ENCODE results near the gene ZNF581. TPM values are rescaled to one million over a fixed set of nuclear protein-coding genes. Genes with fewer than 3 reads are reported as not detected.

Gene ZNF581
- total RNA-seq, 2 experiments from 2014 or later: 32.6 to 33.6 TPM

- CTCF ChIA-PET: interaction anchor here (0.6 to 2.1 kb wide), 3 partner anchors 10 to 17 kb away, joined by 4 to 6 read pairs (median 6); no protein-coding TSS in a partner anchor
- POLR2A ChIA-PET: no interaction called here
Observed at GRCh38 chr19:55621205-55621672, 22.2 kb upstream of the ZNF581 start.

GRCh38 chr19:55621673-55622231 lies 21.7 kb upstream of the ZNF581 start:
- CTCF ChIA-PET: interaction anchor here (0.6 to 1.4 kb wide), 3 partner anchors 10 to 17 kb away, joined by 3 to 6 read pairs (median 4); no protein-coding TSS in a partner anchor
- POLR2A ChIA-PET: no interaction called here

- CTCF ChIA-PET: interaction anchor here (0.5 to 1.4 kb wide), 4 partner anchors 9 to 41 kb away, joined by 3 to 6 read pairs (median 4); no protein-coding TSS in a partner anchor
- POLR2A ChIA-PET: no interaction called here
Observed at GRCh38 chr19:55622242-55622969, 21.0 kb upstream of the ZNF581 start.

GRCh38 chr19:55623130-55623529 lies 20.3 kb upstream of the ZNF581 start:
- CTCF ChIA-PET: interaction anchor here (0.5 to 1.4 kb wide), 3 partner anchors 8 to 42 kb away, joined by 3 to 6 read pairs (median 5); no protein-coding TSS in a partner anchor
- POLR2A ChIA-PET: no interaction called here

GRCh38 chr19:55623561-55623960 lies 19.9 kb upstream of the ZNF581 start:
- ChIA-PET CTCF (interaction anchor here (0.6 to 2.2 kb wide), 4 partner anchors 8 to 42 kb away, joined by 3 to 10 read pairs (median 4); partner anchors contain the start of genes FIZ1 and ZNF524), POLR2A (no interaction called here)

GRCh38 chr19:55624109-55625003 lies 19.1 kb upstream of the ZNF581 start, which contains the start of gene ZNF784:
ZNF784 (minus strand) TSS chr19:55624566; CDS start chr19:55624561, 5 bp downstream.
- CTCF ChIA-PET: interaction anchor here (0.6 to 3.2 kb wide), 9 partner anchors 8 to 120 kb away, joined by 3 to 19 read pairs (median 6); partner anchors contain the start of genes FIZ1, ZNF524 and ZNF865
- POLR2A ChIA-PET: interaction anchor here (0.5 to 1.2 kb wide), 6 partner anchors 18 to 240 kb away, joined by 3 to 6 read pairs (median 5); partner anchors contain the start of genes FIZ1, ZNF524 and ZNF865

- ChIA-PET POLR2A (interaction anchor here (0.7 to 1.2 kb wide), 5 partner anchors 18 to 240 kb away, joined by 3 to 6 read pairs (median 4); partner anchors contain the start of genes FIZ1, ZNF524 and ZNF865), CTCF (interaction anchor here (0.6 to 3.2 kb wide), 10 partner anchors 8 to 148 kb away, joined by 3 to 19 read pairs (median 6); partner anchors contain the start of genes FIZ1, ZNF524, ZNF628 and ZNF865)
Observed at GRCh38 chr19:55625004-55625326, 18.5 kb upstream of the ZNF581 start.

- CTCF ChIA-PET: interaction anchor here (0.9 to 3.2 kb wide), 9 partner anchors 11 to 158 kb away, joined by 3 to 19 read pairs (median 6); partner anchors contain the start of genes ZNF628 and ZNF865
- POLR2A ChIA-PET: interaction anchor here (0.9 kb wide), 1 partner anchor 17 kb away, joined by 3 read pairs; the partner anchor contains the start of gene ZNF581
Observed at GRCh38 chr19:55626350-55626749, 17.1 kb upstream of the ZNF581 start.

- ChIA-PET POLR2A (interaction anchor here (0.8 to 1.0 kb wide), 2 partner anchors 22 to 155 kb away, joined by 4 to 5 read pairs; partner anchors contain the start of gene U2AF2), CTCF (interaction anchor here (0.9 to 4.8 kb wide), 24 partner anchors 8 to 491 kb away, joined by 3 to 59 read pairs (median 6); partner anchors contain the start of genes FIZ1, U2AF2, ZNF581 and ZNF784)
Observed at GRCh38 chr19:55632463-55632834, 11.0 kb upstream of the ZNF581 start.

- ChIA-PET CTCF (interaction anchor here (0.7 to 4.8 kb wide), 13 partner anchors 9 to 175 kb away, joined by 3 to 59 read pairs (median 6); partner anchors contain the start of genes U2AF2, ZNF581 and ZNF784), POLR2A (interaction anchor here (0.7 kb wide), 1 partner anchor 27 kb away, joined by 7 read pairs; no protein-coding TSS in a partner anchor)
Observed at GRCh38 chr19:55633861-55634260, 9.6 kb upstream of the ZNF581 start.

GRCh38 chr19:55635334-55635717 lies 8.1 kb upstream of the ZNF581 start:
- CTCF ChIA-PET: interaction anchor here (1.0 to 3.4 kb wide), 3 partner anchors 7 to 168 kb away, joined by 3 to 19 read pairs (median 9); partner anchors contain the start of gene ZNF581
- POLR2A ChIA-PET: interaction anchor here (0.9 to 1.4 kb wide), 4 partner anchors 10 to 159 kb away, joined by 3 read pairs; partner anchors contain the start of genes ZNF628 and ZNF865

GRCh38 chr19:55635856-55636440 lies 7.5 kb upstream of the ZNF581 start:
- CTCF ChIA-PET: interaction anchor here (0.6 to 2.0 kb wide), 6 partner anchors 8 to 169 kb away, joined by 3 to 9 read pairs (median 4); partner anchors contain the start of gene ZNF784
- POLR2A ChIA-PET: interaction anchor here (1.4 kb wide), 1 partner anchor 9 kb away, joined by 3 read pairs; no protein-coding TSS in a partner anchor

- ChIA-PET POLR2A (interaction anchor here (1.4 kb wide), 1 partner anchor 9 kb away, joined by 3 read pairs; no protein-coding TSS in a partner anchor), CTCF (interaction anchor here (0.8 to 2.0 kb wide), 6 partner anchors 9 to 169 kb away, joined by 3 to 9 read pairs (median 5); partner anchors contain the start of genes CCDC106 and ZNF784)
Observed at GRCh38 chr19:55636723-55637122, 6.7 kb upstream of the ZNF581 start.

GRCh38 chr19:55637534-55637933 lies 5.9 kb upstream of the ZNF581 start:
- ChIA-PET CTCF (interaction anchor here (1.5 to 2.2 kb wide), 5 partner anchors 10 to 133 kb away, joined by 3 to 16 read pairs (median 7); partner anchors contain the start of genes CCDC106 and ZNF784), POLR2A (interaction anchor here (1.2 kb wide), 1 partner anchor 161 kb away, joined by 3 read pairs; the partner anchor contains the start of gene ZNF628)

GRCh38 chr19:55638864-55639359 lies 4.5 kb upstream of the ZNF581 start:
- POLR2A ChIA-PET: interaction anchor here (0.7 kb wide), 1 partner anchor 168 kb away, joined by 8 read pairs; no protein-coding TSS in a partner anchor
- CTCF ChIA-PET: interaction anchor here (0.6 to 2.2 kb wide), 12 partner anchors 9 to 390 kb away, joined by 3 to 16 read pairs (median 4); partner anchors contain the start of gene FIZ1

- ChIA-PET CTCF (interaction anchor here (0.6 to 2.2 kb wide), 5 partner anchors 13 to 515 kb away, joined by 3 to 7 read pairs (median 5); partner anchors contain the start of gene FIZ1), POLR2A (no interaction called here)
Observed at GRCh38 chr19:55640043-55640576, 3.3 kb upstream of the ZNF581 start.
